OCI-LY1 (cell line): ENCODE results near the gene PIP4K2A.

Experiments used
- H2AFZ ChIP-seq: fragments of 200-600 bp; sonication (generic), shearing (Covaris generic); 2 replicates; pipeline ENCODE4 v1.6.0; 2014; ENCODE audit warnings: antibody characterized with exemption, mild to moderate bottlenecking, low read length
- H3F3A ChIP-seq: fragments of 200-600 bp; sonication (generic), shearing (Covaris generic); 2 replicates; pipeline ENCODE4 v1.6.0; 2014; ENCODE audit warnings: mild to moderate bottlenecking, antibody characterized with exemption, low read length, moderate library complexity; ENCODE audit not compliant: insufficient read depth
- H3K27ac ChIP-seq: fragments of 200-600 bp; sonication (generic); 2 replicates; pipeline ENCODE4 v1.5.1; 2014; ENCODE audit warnings: low read length, mixed run types, mild to moderate bottlenecking, low read depth; ENCODE audit not compliant: poor library complexity, severe bottlenecking
- H3K27me3 ChIP-seq: fragments of 200-600 bp; sonication (generic); 2 replicates; pipeline ENCODE4 v1.6.0; 2014; ENCODE audit warnings: antibody characterized with exemption, mild to moderate bottlenecking, low read length, moderate library complexity; ENCODE audit not compliant: insufficient read depth
- H3K36me3 ChIP-seq: fragments of 200-600 bp; sonication (generic); 2 replicates; pipeline ENCODE4 v1.6.1; 2014; ENCODE audit warnings: mild to moderate bottlenecking, antibody characterized with exemption, low read length, moderate library complexity, mixed read lengths; ENCODE audit not compliant: insufficient read depth
- H3K4me1 ChIP-seq: fragments of 200-600 bp; sonication (generic); 2 replicates; pipeline ENCODE4 v1.5.1; 2014; ENCODE audit warnings: mild to moderate bottlenecking, low read length, moderate library complexity; ENCODE audit not compliant: insufficient read depth, severe bottlenecking
- H3K4me2 ChIP-seq: fragments of 200-600 bp; sonication (generic), shearing (Covaris generic); 2 replicates; pipeline ENCODE4 v1.6.1; 2014; ENCODE audit warnings: low read length
- H3K4me3 ChIP-seq: fragments of 200-600 bp; sonication (generic); 2 replicates; pipeline ENCODE4 v1.5.1; 2014; ENCODE audit warnings: low read length, low read depth, mild to moderate bottlenecking, mixed read lengths; ENCODE audit not compliant: poor library complexity, severe bottlenecking
- H3K79me2 ChIP-seq: fragments of 200-600 bp; shearing (Covaris generic); 2 replicates; pipeline ENCODE4 v1.6.1; 2016; ENCODE audit warnings: mixed run types, low read length, mixed read lengths; ENCODE audit not compliant: insufficient read depth
- H3K9ac ChIP-seq: fragments of 200-600 bp; sonication (generic), shearing (Covaris generic); 2 replicates; pipeline ENCODE4 v1.6.1; 2014; ENCODE audit warnings: mild to moderate bottlenecking, low read length, mixed read lengths
- H3K9me2 ChIP-seq: fragments of 200-600 bp; sonication (generic), shearing (Covaris generic); 2 replicates; pipeline ENCODE4 v1.6.1; 2014; ENCODE audit warnings: low read depth, mild to moderate bottlenecking, low read length, mixed read lengths
- H3K9me3 ChIP-seq: fragments of 200-600 bp; shearing (Covaris generic); 2 replicates; pipeline ENCODE4 v1.6.1; 2014; ENCODE audit warnings: low read length, mixed read lengths
- H4K20me1 ChIP-seq: fragments of 200-600 bp; sonication (generic), shearing (Covaris generic); 2 replicates; pipeline ENCODE4 v1.6.0; 2016; ENCODE audit warnings: mild to moderate bottlenecking, low read length; ENCODE audit not compliant: insufficient read depth
- CTCF ChIP-seq: fragments of 200-600 bp; sonication (generic), shearing (Covaris generic); IDR thresholded peaks from 2 replicates; pipeline ENCODE4 v1.5.1; 2017; ENCODE audit warnings: mild to moderate bottlenecking, antibody characterized with exemption, low read length, moderate library complexity, mixed read lengths
- EZH2 ChIP-seq: fragments of 200-600 bp; sonication (generic), shearing (Covaris generic); IDR thresholded peaks from 2 replicates; pipeline ENCODE4 v1.8.0; 2017; ENCODE audit warnings: borderline replicate concordance, mixed run types, mild to moderate bottlenecking, antibody characterized with exemption, low read length, moderate library complexity, mixed read lengths

The PIP4K2A gene

GRCh38 chr10:22534849-22535604 lies 179.4 kb downstream of the PIP4K2A start:
- Histone ChIP-seq H3K36me3 (no peaks in the 10 kb centered on the region), H3K27ac (no peak overlapping the region), H3K9me3 (no peaks in the 10 kb centered on the region), H3K79me2 (no peaks in the 10 kb centered on the region), H4K20me1 (no peaks in the 10 kb centered on the region), H3K27me3 (no peaks in the 10 kb centered on the region), H3K4me2 (no peak overlapping the region), H3F3A (no peaks in the 10 kb centered on the region), H3K9me2 (no peaks in the 10 kb centered on the region), H2AFZ (no peak overlapping the region), H3K9ac (no peak overlapping the region), H3K4me3 (no peak overlapping the region), H3K4me1 (no peaks in the 10 kb centered on the region)
- TF ChIP-seq EZH2 (no peak), CTCF (no peak)

DNA sequence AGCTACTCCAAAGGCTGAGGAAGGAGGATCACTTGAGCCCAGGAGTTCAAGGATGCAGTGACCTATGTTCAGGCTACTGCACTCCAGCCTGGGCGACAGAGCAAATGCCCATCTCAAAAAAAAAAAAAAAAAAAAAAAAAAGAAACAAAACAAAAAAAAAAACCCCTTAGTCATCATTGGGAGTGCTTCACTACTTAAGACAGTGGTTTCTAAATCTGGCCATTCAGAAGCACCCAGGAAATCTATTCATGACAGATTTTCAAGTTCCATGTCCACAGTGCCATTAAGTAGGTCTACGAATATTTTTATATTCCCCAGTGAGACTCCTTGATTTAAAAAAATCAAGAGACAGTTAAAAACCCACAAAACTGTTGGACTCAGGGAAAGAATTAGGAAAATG lies 182.9 kb downstream of the PIP4K2A start:
- Histone ChIP-seq H3K27ac (no peak overlapping the region), H3F3A (no peaks in the 10 kb centered on the region), H3K4me3 (no peak overlapping the region), H4K20me1 (no peaks in the 10 kb centered on the region), H3K79me2 (no peaks in the 10 kb centered on the region), H3K9me2 (no peaks in the 10 kb centered on the region), H3K27me3 (no peaks in the 10 kb centered on the region), H3K36me3 (no peaks in the 10 kb centered on the region), H3K4me2 (no peak overlapping the region), H3K9ac (no peak overlapping the region), H2AFZ (no peak overlapping the region), H3K9me3 (no peaks in the 10 kb centered on the region), H3K4me1 (no peaks in the 10 kb centered on the region)
- TF ChIP-seq EZH2: no peak
- TF ChIP-seq CTCF: no peak

DNA sequence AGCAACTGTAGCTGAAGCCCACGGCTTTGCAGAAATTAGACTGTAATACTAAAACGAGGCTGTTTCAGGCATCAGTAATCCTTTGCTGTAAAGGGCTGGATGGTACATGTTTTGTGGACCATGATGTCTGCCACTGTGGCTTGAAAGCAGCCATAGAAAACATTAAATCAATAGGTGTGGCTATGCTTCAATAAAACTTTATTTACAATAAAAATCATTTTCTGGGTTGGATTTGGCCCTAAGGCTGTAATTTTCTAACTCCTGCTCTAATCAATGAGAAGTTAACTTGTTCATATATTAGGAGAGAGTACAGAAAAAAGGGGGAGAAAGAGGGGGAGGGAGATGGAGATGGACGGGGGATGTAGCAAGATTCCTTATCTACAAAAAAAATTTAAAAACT lies 183.4 kb downstream of the PIP4K2A start:
- Histone ChIP-seq H3F3A (no peaks in the 10 kb centered on the region), H3K36me3 (no peaks in the 10 kb centered on the region), H3K79me2 (no peaks in the 10 kb centered on the region), H3K27ac (no peak overlapping the region), H3K27me3 (no peaks in the 10 kb centered on the region), H3K4me3 (no peak overlapping the region), H4K20me1 (no peaks in the 10 kb centered on the region), H3K9me2 (no peaks in the 10 kb centered on the region), H3K4me2 (no peak overlapping the region), H3K4me1 (no peaks in the 10 kb centered on the region), H2AFZ (no peak overlapping the region), H3K9ac (no peak overlapping the region), H3K9me3 (no peaks in the 10 kb centered on the region)
- TF ChIP-seq CTCF (no peak), EZH2 (no peak)
